OCI-LY3 (cell line): ENCODE measurements around the gene TRIM15.

Experiments
- H2AFZ ChIP-seq: fragments of 200-600, 300-600 bp; shearing (Covaris generic); 2 replicates; pipeline ENCODE4 v1.6.0; 2014; ENCODE audit warnings: antibody characterized with exemption, low read depth, low read length
- H3K27ac ChIP-seq: fragments of 200-600, 300-600 bp; sonication (generic); 2 replicates; pipeline ENCODE4 v1.5.1; 2014; ENCODE audit warnings: mild to moderate bottlenecking, low read length, moderate library complexity, mixed read lengths
- H3K27me3 ChIP-seq: fragments of 200-600, 300-600 bp; sonication (generic); 2 replicates; pipeline ENCODE4 v1.6.1; 2014; ENCODE audit warnings: low read depth, low read length, mixed read lengths
- H3K36me3 ChIP-seq: fragments of 200-600, 300-600 bp; sonication (generic); replicated peaks from 2 replicates; pipeline ENCODE3; 2014; ENCODE audit warnings: low read depth, low read length, mixed read lengths
- H3K4me1 ChIP-seq: fragments of 300-600, 200-600 bp; sonication (generic); 2 replicates; pipeline ENCODE4 v1.6.1; 2014; ENCODE audit warnings: low read length, mixed read lengths
- H3K4me2 ChIP-seq: fragments of 200-600, 300-600 bp; sonication (generic); 2 replicates; pipeline ENCODE4 v1.6.1; 2014; ENCODE audit warnings: low read length, mixed read lengths
- H3K4me3 ChIP-seq: fragments of 300-600, 200-600 bp; sonication (generic); 2 replicates; pipeline ENCODE4 v1.5.1; 2014; ENCODE audit warnings: antibody characterized with exemption, mild to moderate bottlenecking, low read length, moderate library complexity
- H3K79me2 ChIP-seq: fragments of 300-600, 200-600 bp; shearing (Covaris generic); 2 replicates; pipeline ENCODE4 v1.6.1; 2014; ENCODE audit warnings: mild to moderate bottlenecking, low read length, mixed read lengths
- H3K9ac ChIP-seq: fragments of 300-600, 200-600 bp; shearing (Covaris generic); 2 replicates; pipeline ENCODE4 v1.6.0; 2014; ENCODE audit warnings: mild to moderate bottlenecking, low read length, moderate library complexity
- H3K9me3 ChIP-seq: fragments of 200-600, 300-600 bp; shearing (Covaris generic); 2 replicates; pipeline ENCODE4 v1.6.1; 2014; ENCODE audit warnings: low read length, mixed read lengths; ENCODE audit not compliant: insufficient read depth
- H4K20me1 ChIP-seq: fragments of 200-600, 300-600 bp; sonication (generic); 2 replicates; pipeline ENCODE4 v1.6.1; 2016; ENCODE audit warnings: low read length, mixed read lengths; ENCODE audit not compliant: insufficient read depth
- CTCF ChIP-seq: fragments of 200-600, 300-600 bp; sonication (generic); IDR thresholded peaks from 2 replicates; pipeline ENCODE4 v1.5.1; 2014; ENCODE audit warnings: antibody characterized with exemption, low read length, low read depth
- EZH2phosphoT487 ChIP-seq: fragments of 200-600 bp; shearing (Covaris generic); IDR thresholded peaks from 2 replicates; pipeline ENCODE4 v1.6.1; 2018; ENCODE audit warnings: antibody characterized with exemption, mixed run types, low read depth

Gene TRIM15

GRCh38 chr6:30195951-30196350 lies 32.6 kb downstream of the TRIM15 start:
- Histone ChIP-seq H3K4me3 (no peak overlapping the region), H3K36me3 (peaks cover 11% of the 10 kb centered on the region), H3K27ac (no peak overlapping the region), H3K9me3 (no peaks in the 10 kb centered on the region), H3K4me2 (no peak overlapping the region), H3K79me2 (peaks cover 5% of the 10 kb centered on the region; the same call in 1 of the 2 replicates), H3K4me1 (peaks cover 9% of the 10 kb centered on the region), H4K20me1 (peaks cover 8% of the 10 kb centered on the region), H2AFZ (no peak overlapping the region), H3K27me3 (no peaks in the 10 kb centered on the region), H3K9ac (no peak overlapping the region)
- no peak for TF ChIP-seq CTCF
- no peak for TF ChIP-seq EZH2phosphoT487

- Histone ChIP-seq H2AFZ (no peak overlapping the region), H3K27ac (no peak overlapping the region), H3K4me1 (peaks cover 13% of the 10 kb centered on the region), H3K36me3 (peaks cover 15% of the 10 kb centered on the region), H3K9ac (no peak overlapping the region), H3K4me3 (no peak overlapping the region), H3K79me2 (peaks cover 5% of the 10 kb centered on the region; the same call in 1 of the 2 replicates), H3K27me3 (no peaks in the 10 kb centered on the region), H4K20me1 (peaks cover 12% of the 10 kb centered on the region), H3K4me2 (no peak overlapping the region), H3K9me3 (no peaks in the 10 kb centered on the region)
- TF ChIP-seq CTCF (no peak), EZH2phosphoT487 (no peak)
These were observed 33.0 kb downstream of the TRIM15 start for GRCh38 chr6:30196376-30196775.

GRCh38 chr6:30198166-30199084 lies 35.1 kb downstream of the TRIM15 start:
- Histone ChIP-seq H3K27me3 (no peaks in the 10 kb centered on the region), H3K27ac (no peak overlapping the region), H3K36me3 (peaks cover 15% of the 10 kb centered on the region)

More at GRCh38 chr6:30198166-30199084, 35.1 kb downstream of the TRIM15 start:
- Histone ChIP-seq H2AFZ (no peak overlapping the region), H4K20me1 (peaks cover 20% of the 10 kb centered on the region), H3K9ac (no peak overlapping the region), H3K4me1 (peaks cover 14% of the 10 kb centered on the region), H3K9me3 (no peaks in the 10 kb centered on the region), H3K79me2 (peaks cover 5% of the 10 kb centered on the region; the same call in 1 of the 2 replicates), H3K4me3 (no peak overlapping the region), H3K4me2 (no peak overlapping the region)
- TF ChIP-seq CTCF (no peak), EZH2phosphoT487 (no peak)
